Measurements from ENCODE around the gene SLC9A2.

The SLC9A2 gene

GRCh38 chr2:102636283-102636907 is 17.0 kb downstream of the SLC9A2 start:
- no peaks in the 10 kb centered on the region for H3K36me3 ChIP-seq (replicated peaks in 1 of 2; ENCODE audit: control insufficient read depth in 2 of 2, insufficient read depth in 2 of 2, low read length in 2 of 2)
- no peak overlapping the region for H4K91ac ChIP-seq (ENCODE audit: low read depth, low read length, poor library complexity)
- H3K4ac ChIP-seq (ENCODE audit: low read length), result no peak overlapping the region
- no peak overlapping the region for H3K4me3 ChIP-seq (ENCODE audit: low read length in 2 of 2)
- H2BK120ac ChIP-seq (ENCODE audit: low read depth, low read length), result no peak overlapping the region
- H3K9ac ChIP-seq (ENCODE audit: low read depth, low read length, poor library complexity), result no peak overlapping the region
- H3K79me1 ChIP-seq (ENCODE audit: low read depth, low read length), result no peaks in the 10 kb centered on the region
- no peak overlapping the region for H3K14ac ChIP-seq (ENCODE audit: low read length)
- no peak overlapping the region for H2BK15ac ChIP-seq (ENCODE audit: low read length)
- no peaks in the 10 kb centered on the region for H3K27me3 ChIP-seq (ENCODE audit: control insufficient read depth in 3 of 3, insufficient read depth in 3 of 3, low read depth in 1 of 3, low read length in 3 of 3)
- H3K9me3 ChIP-seq (replicated peaks in 1 of 2; ENCODE audit: control insufficient read depth in 2 of 2, insufficient read depth in 1 of 2, low read depth in 1 of 2, low read length in 2 of 2), result no peaks in the 10 kb centered on the region
- no peak for DNase-seq (ENCODE audit: low spot score)
- H3K4me2 ChIP-seq (ENCODE audit: insufficient read depth, low read length, poor library complexity, severe bottlenecking), result no peak overlapping the region
- no peak overlapping the region for H3K18ac ChIP-seq (ENCODE audit: low read length)
- H2AK5ac ChIP-seq (ENCODE audit: low read depth, low read length), result no peak overlapping the region
- H4K8ac ChIP-seq (ENCODE audit: low read depth, low read length), result no peak overlapping the region
- H3K27ac ChIP-seq (replicated peaks; ENCODE audit: low read length), result no peak overlapping the region
- H3K23ac ChIP-seq (ENCODE audit: low read depth, low read length, poor library complexity), result no peak overlapping the region
- H2BK12ac ChIP-seq (ENCODE audit: low read length), result no peak overlapping the region
- H2BK5ac ChIP-seq (ENCODE audit: low read length), result no peak overlapping the region
- WGBS, 2 donors (ENCODE audit: extremely low coverage in 2 of 2, insufficient read length in 2 of 2, insufficient replicate concordance in 1 of 2), result no CpG with 5 or more reads among the region's 5 CpGs
- no peak overlapping the region for H2AFZ ChIP-seq (ENCODE audit: low read length)
- no peaks in the 10 kb centered on the region for H3K4me1 ChIP-seq (ENCODE audit: control insufficient read depth in 2 of 2, insufficient read depth in 1 of 2, low read depth in 1 of 2, low read length in 2 of 2)

DNA sequence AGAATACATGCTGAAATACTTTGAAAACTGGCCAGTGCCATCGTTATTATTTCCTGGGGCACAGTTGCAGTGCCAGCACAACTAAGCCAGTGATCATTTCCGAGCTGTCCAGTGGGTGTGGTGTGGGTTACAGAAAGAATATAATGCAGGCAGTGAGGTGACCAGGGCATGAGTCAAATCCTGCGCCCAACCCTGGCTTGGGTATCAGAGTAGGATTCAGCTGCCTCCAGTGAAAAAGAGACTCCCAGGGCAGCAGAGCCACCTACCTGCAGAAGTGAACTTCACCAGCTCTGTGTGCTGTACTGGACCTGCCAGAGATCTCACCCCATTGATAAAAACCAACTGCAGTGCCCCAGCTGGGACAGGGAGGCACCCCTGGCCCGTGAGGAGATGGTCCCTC is 18.0 kb downstream of the SLC9A2 start:
- no peak overlapping the region for H3K18ac ChIP-seq (ENCODE audit: low read length)
- H3K23ac ChIP-seq (ENCODE audit: low read depth, low read length, poor library complexity), result no peak overlapping the region
- H2BK15ac ChIP-seq (ENCODE audit: low read length), result no peak overlapping the region
- H3K14ac ChIP-seq (ENCODE audit: low read length), result no peak overlapping the region
- no peaks in the 10 kb centered on the region for H3K4me1 ChIP-seq (ENCODE audit: control insufficient read depth in 2 of 2, insufficient read depth in 1 of 2, low read depth in 1 of 2, low read length in 2 of 2)
- no peak overlapping the region for H3K9ac ChIP-seq (ENCODE audit: low read depth, low read length, poor library complexity)
- no peak overlapping the region for H3K27ac ChIP-seq (replicated peaks; ENCODE audit: low read length)
- H3K4me2 ChIP-seq (ENCODE audit: insufficient read depth, low read length, poor library complexity, severe bottlenecking), result no peak overlapping the region
- no peak overlapping the region for H3K4ac ChIP-seq (ENCODE audit: low read length)
- no peak overlapping the region for H2BK12ac ChIP-seq (ENCODE audit: low read length)
- H2BK5ac ChIP-seq (ENCODE audit: low read length), result no peak overlapping the region
- no peak overlapping the region for H2AFZ ChIP-seq (ENCODE audit: low read length)
- H3K9me3 ChIP-seq (replicated peaks in 1 of 2; ENCODE audit: control insufficient read depth in 2 of 2, insufficient read depth in 1 of 2, low read depth in 1 of 2, low read length in 2 of 2), result no peaks in the 10 kb centered on the region
- no peaks in the 10 kb centered on the region for H3K27me3 ChIP-seq (ENCODE audit: control insufficient read depth in 3 of 3, insufficient read depth in 3 of 3, low read depth in 1 of 3, low read length in 3 of 3)
- WGBS, 2 donors (ENCODE audit: extremely low coverage in 2 of 2, insufficient read length in 2 of 2, insufficient replicate concordance in 1 of 2), result no CpG with 5 or more reads among the region's 4 CpGs
- H2AK5ac ChIP-seq (ENCODE audit: low read depth, low read length), result no peak overlapping the region
- no peak for DNase-seq (ENCODE audit: low spot score)
- H3K4me3 ChIP-seq (ENCODE audit: low read length in 2 of 2), result no peak overlapping the region
- H2BK120ac ChIP-seq (ENCODE audit: low read depth, low read length), result no peak overlapping the region
- no peaks in the 10 kb centered on the region for H3K79me1 ChIP-seq (ENCODE audit: low read depth, low read length)
- no peak overlapping the region for H4K8ac ChIP-seq (ENCODE audit: low read depth, low read length)
- H4K91ac ChIP-seq (ENCODE audit: low read depth, low read length, poor library complexity), result no peak overlapping the region
- no peaks in the 10 kb centered on the region for H3K36me3 ChIP-seq (replicated peaks in 1 of 2; ENCODE audit: control insufficient read depth in 2 of 2, insufficient read depth in 2 of 2, low read length in 2 of 2)

DNA sequence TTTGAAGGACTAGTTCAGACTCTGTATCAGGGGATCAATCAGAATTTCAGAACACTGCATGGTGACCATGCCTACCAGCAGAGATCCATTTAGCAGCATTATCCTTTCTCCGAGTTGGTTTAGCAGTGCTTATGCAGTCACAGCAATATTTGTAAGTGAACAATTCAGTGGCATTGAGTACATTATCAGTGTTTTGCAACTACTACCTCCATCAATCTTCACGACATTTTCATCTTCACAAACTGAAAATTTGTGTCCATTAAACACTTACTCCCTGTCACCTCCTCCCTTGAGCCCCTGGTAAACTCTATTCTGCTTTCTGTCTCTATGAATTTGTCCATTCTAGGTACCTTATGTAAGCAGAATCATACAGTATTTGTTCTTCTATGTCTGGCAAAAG is 20.1 kb downstream of the SLC9A2 start:
- Histone ChIP-seq H2BK15ac (ENCODE audit: low read length) (no peak overlapping the region), H3K9ac (ENCODE audit: low read depth, low read length, poor library complexity) (no peak overlapping the region), H3K4me3 (ENCODE audit: low read length in 2 of 2) (no peak overlapping the region), H3K79me1 (ENCODE audit: low read depth, low read length) (no peaks in the 10 kb centered on the region), H4K91ac (ENCODE audit: low read depth, low read length, poor library complexity) (no peak overlapping the region), H2BK120ac (ENCODE audit: low read depth, low read length) (no peak overlapping the region), H3K27me3 (ENCODE audit: control insufficient read depth in 3 of 3, insufficient read depth in 3 of 3, low read depth in 1 of 3, low read length in 3 of 3) (no peaks in the 10 kb centered on the region), H3K4me2 (ENCODE audit: insufficient read depth, low read length, poor library complexity, severe bottlenecking) (no peak overlapping the region), H3K18ac (ENCODE audit: low read length) (no peak overlapping the region), H3K27ac (replicated peaks; ENCODE audit: low read length) (no peak overlapping the region), H3K23ac (ENCODE audit: low read depth, low read length, poor library complexity) (no peak overlapping the region), H3K9me3 (replicated peaks in 1 of 2; ENCODE audit: control insufficient read depth in 2 of 2, insufficient read depth in 1 of 2, low read depth in 1 of 2, low read length in 2 of 2) (no peaks in the 10 kb centered on the region), H2AK5ac (ENCODE audit: low read depth, low read length) (no peak overlapping the region), H3K14ac (ENCODE audit: low read length) (no peak overlapping the region), H2BK5ac (ENCODE audit: low read length) (no peak overlapping the region), H4K8ac (ENCODE audit: low read depth, low read length) (no peak overlapping the region), H3K4ac (ENCODE audit: low read length) (no peak overlapping the region), H3K4me1 (ENCODE audit: control insufficient read depth in 2 of 2, insufficient read depth in 1 of 2, low read depth in 1 of 2, low read length in 2 of 2) (peaks cover 0 to 2% of the 10 kb centered on the region in 2 donors), H2BK12ac (ENCODE audit: low read length) (no peak overlapping the region), H3K36me3 (replicated peaks in 1 of 2; ENCODE audit: control insufficient read depth in 2 of 2, insufficient read depth in 2 of 2, low read length in 2 of 2) (no peaks in the 10 kb centered on the region), H2AFZ (ENCODE audit: low read length) (no peak overlapping the region)
- no peak for DNase-seq (ENCODE audit: low spot score)
- 100% methylated on average over 1 of the region's 2 CpGs; no CpG with 5 or more reads in 1 of the 2 donors for WGBS, 2 donors (ENCODE audit: extremely low coverage in 2 of 2, insufficient read length in 2 of 2, insufficient replicate concordance in 1 of 2)

DNA sequence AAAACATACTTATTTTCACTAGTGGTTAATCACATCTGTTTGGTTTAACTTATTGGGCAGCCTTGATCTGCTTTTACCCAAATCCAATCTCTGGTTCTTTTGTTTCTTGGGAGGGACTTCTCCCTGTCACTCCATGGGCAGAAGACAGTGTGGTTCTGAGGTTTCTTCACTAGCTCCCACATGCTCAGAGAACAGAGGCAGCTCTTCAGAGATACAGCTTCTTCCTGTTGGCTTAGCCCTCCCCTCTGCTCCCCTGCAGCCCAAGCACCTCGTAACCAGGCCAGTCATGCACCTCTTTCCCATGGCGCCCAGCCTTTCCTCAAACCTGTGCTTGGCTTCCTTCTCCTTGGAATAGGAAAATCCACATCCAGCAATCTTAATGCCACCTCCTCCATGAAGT is 32.8 kb downstream of the SLC9A2 start:
- no peak for DNase-seq (ENCODE audit: low spot score)
- Histone ChIP-seq H2AFZ (ENCODE audit: low read length) (no peak overlapping the region), H3K4me1 (ENCODE audit: control insufficient read depth in 2 of 2, insufficient read depth in 1 of 2, low read depth in 1 of 2, low read length in 2 of 2) (peaks cover 0 to 7% of the 10 kb centered on the region in 2 donors), H3K27ac (replicated peaks; ENCODE audit: low read length) (no peak overlapping the region), H2BK5ac (ENCODE audit: low read length) (no peak overlapping the region), H3K4me3 (ENCODE audit: low read length in 2 of 2) (no peak overlapping the region), H2BK15ac (ENCODE audit: low read length) (no peak overlapping the region), H3K9ac (ENCODE audit: low read depth, low read length, poor library complexity) (no peak overlapping the region), H3K23ac (ENCODE audit: low read depth, low read length, poor library complexity) (no peak overlapping the region), H2BK120ac (ENCODE audit: low read depth, low read length) (no peak overlapping the region), H3K18ac (ENCODE audit: low read length) (no peak overlapping the region), H3K4me2 (ENCODE audit: insufficient read depth, low read length, poor library complexity, severe bottlenecking) (no peak overlapping the region), H3K79me1 (ENCODE audit: low read depth, low read length) (no peaks in the 10 kb centered on the region), H4K91ac (ENCODE audit: low read depth, low read length, poor library complexity) (no peak overlapping the region), H2BK12ac (ENCODE audit: low read length) (no peak overlapping the region), H3K14ac (ENCODE audit: low read length) (no peak overlapping the region), H3K36me3 (replicated peaks in 1 of 2; ENCODE audit: control insufficient read depth in 2 of 2, insufficient read depth in 2 of 2, low read length in 2 of 2) (no peaks in the 10 kb centered on the region), H3K27me3 (ENCODE audit: control insufficient read depth in 3 of 3, insufficient read depth in 3 of 3, low read depth in 1 of 3, low read length in 3 of 3) (no peaks in the 10 kb centered on the region), H3K4ac (ENCODE audit: low read length) (no peak overlapping the region), H4K8ac (ENCODE audit: low read depth, low read length) (no peak overlapping the region), H3K9me3 (replicated peaks in 1 of 2; ENCODE audit: control insufficient read depth in 2 of 2, insufficient read depth in 1 of 2, low read depth in 1 of 2, low read length in 2 of 2) (no peaks in the 10 kb centered on the region), H2AK5ac (ENCODE audit: low read depth, low read length) (no peak overlapping the region)
- WGBS, 2 donors (ENCODE audit: extremely low coverage in 2 of 2, insufficient read length in 2 of 2, insufficient replicate concordance in 1 of 2), result no CpG with 5 or more reads among the region's 2 CpGs

All from neuronal stem cell (in vitro differentiated cells).